DOHH2 (cell line): ENCODE data around the gene JAK1.

ENCODE experiments used
- H3F3A ChIP-seq: fragments of 200-600 bp; sonication (generic), shearing (Covaris generic); 2 replicates; pipeline ENCODE4 v1.6.0; 2016; ENCODE audit warnings: antibody characterized with exemption, mild to moderate bottlenecking; ENCODE audit not compliant: control insufficient read depth, insufficient read depth
- H3K27ac ChIP-seq: fragments of 200-600 bp; sonication (generic); 2 replicates; pipeline ENCODE4 v1.5.1; 2014; ENCODE audit warnings: low read depth, mild to moderate bottlenecking, low read length, moderate library complexity
- H3K27me3 ChIP-seq: fragments of 200-600 bp; sonication (generic); 2 replicates; pipeline ENCODE4 v1.6.1; 2014; ENCODE audit warnings: mild to moderate bottlenecking, low read length, mixed read lengths; ENCODE audit not compliant: control insufficient read depth
- H3K36me3 ChIP-seq: fragments of 200-600 bp; sonication (generic); 2 replicates; pipeline ENCODE4 v1.6.1; 2014; ENCODE audit warnings: mild to moderate bottlenecking, low read length, moderate library complexity, mixed read lengths; ENCODE audit not compliant: control insufficient read depth
- H3K4me1 ChIP-seq: fragments of 200-600 bp; sonication (generic); 2 replicates; pipeline ENCODE4 v1.6.1; 2014; ENCODE audit warnings: mild to moderate bottlenecking, low read length, mixed read lengths; ENCODE audit not compliant: control insufficient read depth
- H3K4me2 ChIP-seq: fragments of 200-600 bp; sonication (generic); 2 replicates; pipeline ENCODE4 v1.6.0; 2014; ENCODE audit warnings: mild to moderate bottlenecking, low read length, moderate library complexity
- H3K4me3 ChIP-seq: fragments of 200-600 bp; sonication (generic); 2 replicates; pipeline ENCODE4 v1.5.1; 2014; ENCODE audit warnings: mild to moderate bottlenecking, low read length, mixed read lengths
- H3K79me2 ChIP-seq: fragments of 200-600 bp; sonication (generic); 2 replicates; pipeline ENCODE4 v1.6.1; 2014; ENCODE audit warnings: mild to moderate bottlenecking, low read length, mixed read lengths; ENCODE audit not compliant: control insufficient read depth
- H3K9me2 ChIP-seq: fragments of 200-600 bp; sonication (generic); replicated peaks from 2 replicates; pipeline ENCODE4 v1.6.1; 2014; ENCODE audit warnings: mild to moderate bottlenecking, low read length, mixed read lengths; ENCODE audit not compliant: control insufficient read depth
- H3K9me3 ChIP-seq: fragments of 200-600 bp; sonication (generic); 2 replicates; pipeline ENCODE4 v1.6.1; 2014; ENCODE audit warnings: antibody characterized with exemption, low read length, mixed read lengths; ENCODE audit not compliant: control insufficient read depth, insufficient read depth
- H4K20me1 ChIP-seq: fragments of 200-600 bp; sonication (generic); 2 replicates; pipeline ENCODE4 v1.6.0; 2014; ENCODE audit warnings: low read depth, mild to moderate bottlenecking, antibody characterized with exemption, low read length, moderate library complexity; ENCODE audit not compliant: control insufficient read depth, insufficient read depth
- EZH2phosphoT487 ChIP-seq: fragments of 200-600 bp; sonication (generic); IDR thresholded peaks from 2 replicates; pipeline ENCODE4 v1.6.1; 2017; ENCODE audit warnings: borderline replicate concordance, mild to moderate bottlenecking, antibody characterized with exemption, low read length, moderate library complexity, mixed read lengths
- TF ChIP-seq, protein P1 (sequence below): fragments of 200-600 bp; sonication (generic); IDR thresholded peaks from one replicate; pipeline ENCODE4 v1.5.1; 2014; ENCODE audit warnings: antibody characterized with exemption, mild to moderate bottlenecking, low read depth, low read length; ENCODE audit not compliant: poor library complexity, severe bottlenecking

The JAK1 gene

DNA sequence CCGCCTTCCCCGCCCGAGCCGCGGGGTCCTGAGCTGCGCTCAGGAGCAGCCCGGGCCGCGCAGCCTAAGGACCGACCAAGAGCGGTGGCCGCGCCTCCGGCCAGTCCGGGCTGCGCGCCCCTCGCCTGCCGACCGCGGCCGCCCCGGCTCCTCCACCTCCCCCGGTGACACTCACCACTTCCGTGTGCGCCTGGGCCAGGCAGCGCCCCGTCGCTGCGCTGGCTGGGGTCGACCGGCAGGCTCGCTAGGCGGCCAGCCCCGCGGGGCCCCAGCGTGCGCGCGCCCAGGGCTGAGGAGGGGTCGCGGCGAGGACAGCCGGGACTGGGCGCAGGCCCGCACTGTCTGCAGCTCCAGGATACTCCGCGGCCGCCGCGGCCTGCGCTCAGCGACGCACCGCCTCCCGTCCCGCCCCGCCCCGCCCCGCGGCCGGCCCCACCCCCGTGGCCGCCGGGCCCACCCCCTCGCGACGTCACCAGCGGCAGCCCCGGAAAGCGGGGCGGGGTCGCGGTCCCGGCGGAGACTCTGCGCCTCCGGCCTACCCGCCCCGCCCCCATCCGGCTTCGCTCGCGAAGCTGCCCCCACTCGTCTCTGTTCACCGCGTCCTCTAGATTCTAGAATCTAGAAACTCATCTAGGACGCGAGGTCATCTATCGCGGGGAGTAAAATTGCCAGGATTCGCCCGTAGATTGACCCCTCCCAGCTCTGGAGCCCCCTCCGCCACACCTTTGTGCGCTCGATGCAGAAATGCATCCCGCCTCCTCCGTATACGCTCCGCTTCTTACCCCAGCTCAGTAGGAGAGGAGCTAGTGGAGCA, at the start of gene JAK1:
Gene JAK1, minus strand, starts transcription at position 392 of the 814 bp plus-strand sequence. CDS start 80,285 bp downstream, outside the sequence.
- peaks cover 54% of the 10 kb centered on the region for H3K4me1 ChIP-seq
- H3K4me2 ChIP-seq: peak within 1 kb of the TSS; percentile 97
- no peaks in the 10 kb centered on the region for H3K9me3 ChIP-seq
- H4K20me1 ChIP-seq: peaks cover 21% of the 10 kb centered on the region; the same call in 1 of the 2 replicates
- no peaks in the 10 kb centered on the region for H3K9me2 ChIP-seq
- peak within 1 kb of the TSS; percentile 54 for H3K27ac ChIP-seq
- peaks cover 10% of the 10 kb centered on the region for H3F3A ChIP-seq
- peaks cover 3% of the 10 kb centered on the region; the same call in 1 of the 2 replicates for H3K27me3 ChIP-seq
- TF ChIP-seq, protein P1, sequence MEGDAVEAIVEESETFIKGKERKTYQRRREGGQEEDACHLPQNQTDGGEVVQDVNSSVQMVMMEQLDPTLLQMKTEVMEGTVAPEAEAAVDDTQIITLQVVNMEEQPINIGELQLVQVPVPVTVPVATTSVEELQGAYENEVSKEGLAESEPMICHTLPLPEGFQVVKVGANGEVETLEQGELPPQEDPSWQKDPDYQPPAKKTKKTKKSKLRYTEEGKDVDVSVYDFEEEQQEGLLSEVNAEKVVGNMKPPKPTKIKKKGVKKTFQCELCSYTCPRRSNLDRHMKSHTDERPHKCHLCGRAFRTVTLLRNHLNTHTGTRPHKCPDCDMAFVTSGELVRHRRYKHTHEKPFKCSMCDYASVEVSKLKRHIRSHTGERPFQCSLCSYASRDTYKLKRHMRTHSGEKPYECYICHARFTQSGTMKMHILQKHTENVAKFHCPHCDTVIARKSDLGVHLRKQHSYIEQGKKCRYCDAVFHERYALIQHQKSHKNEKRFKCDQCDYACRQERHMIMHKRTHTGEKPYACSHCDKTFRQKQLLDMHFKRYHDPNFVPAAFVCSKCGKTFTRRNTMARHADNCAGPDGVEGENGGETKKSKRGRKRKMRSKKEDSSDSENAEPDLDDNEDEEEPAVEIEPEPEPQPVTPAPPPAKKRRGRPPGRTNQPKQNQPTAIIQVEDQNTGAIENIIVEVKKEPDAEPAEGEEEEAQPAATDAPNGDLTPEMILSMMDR: no peak
- TF ChIP-seq EZH2phosphoT487: no peak
- H3K79me2 ChIP-seq: peaks cover 49% of the 10 kb centered on the region
- H3K36me3 ChIP-seq: peaks cover 15% of the 10 kb centered on the region
- peak within 1 kb of the TSS; percentile 85 for H3K4me3 ChIP-seq

DNA sequence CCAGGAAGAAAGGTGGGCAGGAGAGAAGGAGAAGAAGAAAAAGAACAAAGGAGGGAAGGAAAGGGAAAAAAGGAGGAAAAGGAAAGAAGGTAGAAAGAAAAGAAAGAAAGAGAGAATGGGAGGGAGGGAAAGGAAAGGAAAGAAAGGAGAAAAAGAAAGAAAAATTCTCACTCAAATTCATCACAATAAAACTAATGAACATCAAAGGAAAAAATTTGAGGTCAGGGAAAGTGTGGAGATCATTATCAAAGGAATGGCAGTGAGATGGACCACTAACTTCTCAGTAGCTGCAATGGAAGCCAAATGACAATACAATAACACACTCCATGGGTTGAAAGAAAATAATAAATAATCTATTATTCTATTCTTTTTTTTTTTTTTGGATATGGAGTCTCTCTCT, 48.0 kb upstream of the JAK1 start:
- Histone ChIP-seq H4K20me1 (no peaks in the 10 kb centered on the region), H3K4me3 (no peak overlapping the region), H3K79me2 (no peaks in the 10 kb centered on the region), H3K9me2 (no peaks in the 10 kb centered on the region), H3K27me3 (no peaks in the 10 kb centered on the region), H3K9me3 (no peaks in the 10 kb centered on the region), H3F3A (no peaks in the 10 kb centered on the region), H3K4me2 (no peak overlapping the region), H3K36me3 (no peaks in the 10 kb centered on the region), H3K4me1 (peaks cover 5% of the 10 kb centered on the region), H3K27ac (no peak overlapping the region)
- TF ChIP-seq EZH2phosphoT487: no peak
- TF ChIP-seq, protein P1: no peak

DNA sequence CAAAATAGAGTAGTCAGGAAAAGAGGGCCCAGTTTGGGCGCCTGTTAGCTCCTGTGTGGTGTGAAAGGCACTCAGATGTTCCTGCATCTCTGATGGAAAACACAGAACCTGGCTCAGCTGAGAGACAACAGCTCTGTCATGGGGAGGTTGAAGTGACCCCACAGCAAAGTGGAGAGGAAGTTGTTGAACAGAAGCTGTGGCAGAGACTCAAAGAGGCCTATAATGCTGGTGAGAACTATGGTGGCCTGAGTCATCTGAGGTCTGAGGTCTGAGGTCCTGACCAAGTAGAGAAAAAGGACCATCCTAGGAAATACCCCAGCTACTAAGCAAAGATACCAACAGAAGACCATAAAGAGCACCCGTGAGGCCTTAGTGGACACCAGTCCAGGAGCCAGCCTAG, 45.6 kb upstream of the JAK1 start:
- no peaks in the 10 kb centered on the region for H4K20me1 ChIP-seq
- H3K9me3 ChIP-seq: no peaks in the 10 kb centered on the region
- no peak overlapping the region for H3K4me2 ChIP-seq
- H3F3A ChIP-seq: no peaks in the 10 kb centered on the region
- H3K9me2 ChIP-seq: no peaks in the 10 kb centered on the region
- no peak overlapping the region for H3K27ac ChIP-seq
- peaks cover 14% of the 10 kb centered on the region for H3K4me1 ChIP-seq
- H3K79me2 ChIP-seq: no peaks in the 10 kb centered on the region
- no peak overlapping the region for H3K4me3 ChIP-seq
- TF ChIP-seq, protein P1: no peak
- no peak for TF ChIP-seq EZH2phosphoT487
- H3K27me3 ChIP-seq: no peaks in the 10 kb centered on the region
- no peaks in the 10 kb centered on the region for H3K36me3 ChIP-seq
